Stimulated activated CD8-positive, alpha-beta memory T cell treated with anti-CD3 and anti-CD28 coated beads, Interleukin-7, amount 100 ng/mL, for 24 hours (primary cell): ENCODE data around the gene ARHGAP22.

Experiments
- DNase-seq: peaks from one replicate; pipeline ENCODE4 v3.0.0-alpha.2; 2020; ENCODE audit warnings: low read depth

Gene ARHGAP22

DNA sequence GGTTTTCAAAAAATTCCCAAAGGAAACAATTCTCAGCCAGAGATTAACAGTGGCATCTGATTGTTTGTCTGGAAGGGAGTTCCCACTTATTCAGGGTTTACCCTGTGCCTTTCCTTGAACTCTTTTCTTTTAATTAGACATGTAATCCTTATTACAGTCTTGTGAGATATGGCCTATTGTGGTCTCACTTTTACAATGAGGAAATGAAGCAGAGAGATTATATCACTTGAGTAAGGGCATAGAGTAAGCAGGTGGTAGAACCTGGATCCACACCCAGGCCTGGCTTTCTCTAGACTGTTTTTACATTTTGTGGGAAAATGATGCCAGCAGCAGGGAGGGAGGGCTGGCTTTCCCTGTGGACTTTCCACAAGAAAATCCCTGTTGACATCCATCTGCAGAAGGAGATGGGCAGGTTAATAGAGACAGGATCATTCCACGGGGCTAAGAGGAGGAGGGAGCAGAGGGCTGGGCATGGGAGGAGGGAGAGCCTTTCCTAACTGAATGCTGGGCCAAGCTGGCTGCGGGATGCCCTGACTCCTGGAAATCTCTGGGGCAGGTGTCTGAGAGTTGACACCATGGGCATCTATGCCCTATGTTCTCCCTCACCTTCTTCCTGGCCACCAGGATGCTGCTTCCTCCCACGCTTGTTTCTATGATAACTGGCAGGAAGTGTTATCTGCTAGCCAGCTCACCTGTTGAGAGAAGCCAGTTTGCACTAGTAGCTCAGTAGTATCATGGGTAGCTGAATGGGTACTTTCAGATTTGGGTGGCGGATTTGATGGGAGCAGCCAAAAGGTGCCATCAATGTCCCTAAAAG lies 28.7 kb upstream of the ARHGAP22 start:
- no peak for DNase-seq

DNA sequence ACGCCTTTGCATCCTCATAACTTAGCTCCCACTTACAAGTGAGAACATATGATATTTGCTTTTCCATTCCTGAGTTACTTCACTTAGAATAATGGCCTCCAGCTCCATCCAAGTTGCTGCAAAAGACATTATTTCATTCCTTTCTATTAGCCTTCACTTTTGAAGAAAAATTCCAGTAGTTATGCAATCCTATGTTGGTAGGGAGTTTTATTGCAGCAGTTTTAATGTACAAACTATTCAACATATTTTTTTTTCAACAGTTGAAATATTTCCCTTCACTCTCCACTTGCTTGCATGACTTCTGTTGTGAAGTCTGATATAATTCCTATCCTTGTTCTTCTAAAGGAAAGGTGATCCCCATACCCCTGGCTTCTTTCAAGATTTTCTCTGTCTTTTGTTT lies 27.3 kb upstream of the ARHGAP22 start:
- no peak for DNase-seq

GRCh38 chr10:48627984-48628609 lies 23.2 kb upstream of the ARHGAP22 start:
- DNase-seq, result no peak

DNA sequence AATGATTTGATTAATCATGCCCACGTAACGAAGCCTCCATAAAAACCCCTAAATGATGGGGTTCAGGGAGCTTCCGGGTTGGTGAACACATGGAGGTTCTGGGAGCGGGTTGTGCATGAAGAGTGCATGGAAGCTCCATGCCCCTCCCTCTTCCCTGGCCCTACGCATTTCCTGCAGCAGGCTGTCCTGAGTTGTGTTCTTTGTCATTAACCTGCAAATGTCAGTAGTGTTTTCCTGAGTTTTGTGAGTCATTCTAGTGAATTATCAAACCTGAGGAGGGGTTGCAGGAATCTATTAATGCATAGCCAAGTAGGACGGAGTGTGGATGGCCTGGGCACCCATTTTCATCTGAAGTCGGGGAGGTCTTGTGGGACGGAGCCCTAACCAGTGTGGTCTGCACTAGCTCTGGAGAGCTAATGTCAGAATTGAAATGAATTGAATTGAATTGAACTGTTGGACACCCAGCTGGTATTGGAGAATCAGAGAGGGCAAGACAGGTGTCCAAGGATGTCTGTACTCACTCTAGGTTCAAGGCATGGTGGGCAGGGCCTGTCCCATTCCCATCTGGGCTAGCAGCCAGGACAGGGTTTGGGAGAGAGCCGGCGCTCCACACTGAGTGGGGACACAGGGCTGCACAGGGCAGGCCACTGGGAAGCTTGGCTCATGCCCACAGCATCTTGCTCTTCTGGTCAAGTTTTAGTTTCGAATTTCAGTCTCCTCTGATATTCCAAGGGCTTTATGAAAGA lies 22.3 kb upstream of the ARHGAP22 start:
- DNase-seq, result no peak

GRCh38 chr10:48626447-48626846 lies 21.6 kb upstream of the ARHGAP22 start:
- no peak for DNase-seq

- no peak for DNase-seq
Observed at GRCh38 chr10:48625826-48626134, 20.9 kb upstream of the ARHGAP22 start.

- no peak for DNase-seq
Observed at GRCh38 chr10:48623607-48624132, 18.8 kb upstream of the ARHGAP22 start.

- DNase-seq, result no peak
Observed at GRCh38 chr10:48623009-48623408, 18.1 kb upstream of the ARHGAP22 start.

DNA sequence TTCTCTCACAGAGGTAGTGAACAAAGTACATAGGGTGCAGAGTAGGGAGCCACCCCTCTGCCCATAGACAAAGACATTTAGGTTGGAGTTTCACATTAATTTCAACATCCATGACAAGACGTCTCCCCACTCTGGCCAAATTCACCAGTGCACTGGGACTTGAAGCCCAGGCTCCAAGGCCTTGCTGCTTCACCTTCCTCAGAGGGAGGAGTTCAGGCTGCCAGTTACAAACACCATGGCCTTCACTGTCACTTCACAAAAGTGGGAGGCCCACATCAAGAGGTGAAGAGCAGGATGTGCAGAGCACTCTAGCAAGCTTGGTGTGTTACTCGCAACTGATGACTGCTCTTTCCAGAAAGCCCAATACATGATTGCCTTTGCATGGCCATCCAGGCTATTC lies 15.8 kb upstream of the ARHGAP22 start:
- DNase-seq, result no peak

- no peak for DNase-seq
Observed at GRCh38 chr10:48616436-48616835, 11.6 kb upstream of the ARHGAP22 start.

- DNase-seq, result no peak
Observed at GRCh38 chr10:48614481-48615390, 9.9 kb upstream of the ARHGAP22 start.

GRCh38 chr10:48613016-48613415 lies 8.1 kb upstream of the ARHGAP22 start:
- DNase-seq, result no peak

DNA sequence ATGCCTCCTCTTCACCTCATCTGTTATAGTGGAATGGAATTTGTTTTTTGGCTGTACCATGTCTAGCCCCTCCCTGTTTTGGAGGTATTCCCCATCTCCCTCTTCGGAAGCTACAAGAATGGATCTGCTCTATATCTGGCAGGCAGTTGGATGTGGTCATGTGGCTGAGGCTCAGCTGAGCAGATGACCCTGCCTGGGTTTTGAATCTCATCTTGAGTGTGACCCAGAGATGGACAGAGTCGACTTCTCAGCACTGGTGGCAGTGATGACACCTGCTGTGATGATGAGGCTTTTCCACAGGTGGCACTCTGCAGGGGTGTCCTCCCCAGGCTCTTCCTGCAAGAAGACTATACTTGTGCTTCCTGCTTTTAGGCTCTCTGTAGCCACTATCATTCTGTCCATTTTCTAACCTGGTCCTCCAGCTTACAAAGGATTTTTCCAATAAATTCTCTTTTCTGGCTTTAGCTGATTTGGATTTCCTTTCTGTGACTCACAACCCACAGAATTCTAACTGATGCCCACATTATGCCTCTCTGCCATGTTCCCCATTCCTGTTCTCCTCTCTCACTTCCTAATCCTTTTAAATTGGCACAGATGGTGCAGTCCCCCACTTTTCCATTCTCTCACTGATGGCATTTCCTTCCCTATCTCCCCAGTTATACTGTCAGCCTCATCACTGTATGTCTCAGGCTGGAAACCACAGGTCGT lies 7.5 kb upstream of the ARHGAP22 start:
- no peak for DNase-seq

DNA sequence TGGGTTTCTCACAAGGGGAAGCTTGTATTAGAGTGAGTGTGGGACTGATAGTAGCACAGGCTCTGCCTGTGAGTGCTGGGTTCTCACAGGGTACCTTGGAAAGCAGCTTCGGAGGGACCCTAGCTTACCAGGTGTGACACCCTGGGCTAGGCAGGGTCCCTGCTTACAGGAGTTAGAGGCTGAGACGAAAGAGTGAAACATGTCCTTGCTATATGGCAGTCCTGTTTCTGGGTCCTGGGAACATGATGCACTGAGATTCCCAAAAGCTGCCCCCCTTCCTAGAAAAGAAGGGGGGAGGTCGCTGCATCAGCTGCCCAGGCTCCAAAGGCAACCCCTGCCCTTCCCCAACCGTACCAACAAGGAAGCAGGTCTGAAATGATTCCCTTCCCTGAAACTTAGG lies 6.3 kb upstream of the ARHGAP22 start:
- DNase-seq, result no peak

GRCh38 chr10:48610585-48611093 lies 5.8 kb upstream of the ARHGAP22 start:
- DNase-seq, result no peak

DNA sequence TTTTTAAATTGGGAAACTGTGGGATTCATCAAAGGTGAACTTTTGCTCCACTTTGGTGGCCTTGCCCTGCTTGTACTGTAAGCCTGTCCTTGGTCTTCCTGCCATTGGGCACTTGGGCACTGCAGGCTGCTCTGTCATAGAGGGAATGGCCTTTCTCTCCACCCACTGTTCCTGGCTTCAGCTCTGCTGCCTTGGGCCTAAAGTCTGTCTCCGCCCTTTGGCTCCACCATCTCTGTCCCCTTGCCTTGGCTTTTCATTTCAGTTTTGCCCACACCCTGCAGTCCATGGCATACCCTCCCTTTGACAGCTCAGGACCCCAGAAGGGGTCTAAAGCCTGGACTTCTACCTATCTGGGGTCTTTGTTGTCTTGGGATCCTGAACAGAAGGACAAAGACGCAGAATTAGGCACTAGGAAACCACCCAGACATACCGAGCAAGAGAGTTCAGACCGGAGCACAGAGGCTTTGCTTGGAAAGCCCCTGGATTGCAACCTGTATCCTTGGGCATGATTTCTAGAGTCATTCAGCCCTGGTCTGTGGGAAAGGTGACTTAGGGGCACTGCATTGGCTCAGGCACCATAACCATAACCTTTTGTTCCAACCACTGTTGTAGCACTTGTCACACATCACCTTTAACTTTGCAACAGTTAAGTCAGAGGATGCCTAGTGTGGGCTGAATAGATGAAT lies 5.2 kb upstream of the ARHGAP22 start:
- DNase-seq, result no peak

- DNase-seq, result no peak
Observed at GRCh38 chr10:48609441-48609840, 4.6 kb upstream of the ARHGAP22 start.

DNA sequence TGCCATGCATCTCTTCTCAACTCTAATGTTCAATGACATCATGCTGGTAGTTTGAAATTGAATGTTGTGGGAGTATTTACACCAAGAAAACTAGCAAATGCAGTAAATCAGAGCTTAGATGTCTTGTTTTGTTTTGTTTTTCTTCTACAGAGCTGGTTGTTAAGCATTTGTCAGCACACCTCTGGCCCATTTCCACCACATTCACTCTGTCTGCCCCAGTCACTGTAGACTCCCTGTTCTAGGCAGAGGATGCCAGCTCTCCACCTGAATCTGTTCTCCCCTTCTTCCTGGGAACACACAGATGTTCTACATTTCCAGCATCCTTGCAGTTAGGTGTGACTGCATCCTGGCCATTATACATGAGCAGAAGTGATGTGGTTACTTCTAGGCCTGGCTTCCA lies 4.1 kb upstream of the ARHGAP22 start:
- no peak for DNase-seq

GRCh38 chr10:48608279-48608681 lies 3.4 kb upstream of the ARHGAP22 start:
- no peak for DNase-seq
